Esophagus (tissue), 2 donors: ENCODE data around the gene COL27A1. TPM values are rescaled to one million over a fixed set of nuclear protein-coding genes. Genes with fewer than 3 reads are reported as not detected.
"Not testable (repeated sequence)": the region's sequence is repeated elsewhere in the genome, so short reads cannot be mapped to it uniquely, and the experiment has no call there.

Source experiments
- H3K27ac ChIP-seq, 2 donors: one replicate each; pipeline ENCODE4 v1.5.1; 2013; ENCODE audit warnings: low read depth in 2 of 2, mild to moderate bottlenecking in 2 of 2, inconsistent platforms in 1 of 2, low read length in 1 of 2, moderate library complexity in 1 of 2
- H3K27me3 ChIP-seq, 2 donors: one replicate each; pipeline ENCODE4 v1.6.1; 2013; ENCODE audit warnings: low read length in 2 of 2, control low read depth in 1 of 2, mild to moderate bottlenecking in 1 of 2; ENCODE audit not compliant: insufficient read depth in 2 of 2, control insufficient read depth in 1 of 2
- H3K36me3 ChIP-seq, 2 donors: one replicate each; pipeline ENCODE4 v1.6.1; 2013; ENCODE audit warnings: low read length in 1 of 2; ENCODE audit not compliant: control insufficient read depth in 2 of 2, insufficient read depth in 2 of 2
- H3K4me1 ChIP-seq, 2 donors: one replicate each; pipeline ENCODE4 v1.6.1; 2013; ENCODE audit warnings: low read length in 1 of 2; ENCODE audit not compliant: control insufficient read depth in 2 of 2, insufficient read depth in 2 of 2
- H3K4me3 ChIP-seq, 2 donors: one replicate each; pipeline ENCODE4 v1.5.1; 2013; ENCODE audit warnings: low read length in 2 of 2, mild to moderate bottlenecking in 2 of 2, low read depth in 1 of 2, moderate library complexity in 1 of 2
- H3K9me3 ChIP-seq, 2 donors: one replicate each; pipeline ENCODE4 v1.6.1; 2013; ENCODE audit warnings: mild to moderate bottlenecking in 2 of 2, low read depth in 1 of 2, low read length in 1 of 2, moderate library complexity in 1 of 2; ENCODE audit not compliant: control insufficient read depth in 2 of 2, insufficient read depth in 1 of 2
- WGBS, 2 donors: extraction: QIAGEN DNeasy Blood & Tissue Kit; methylation state at CpG; one replicate each; pipeline ENCODE4 v1.1.7; 2013; 5-methylcytosine and 5-hydroxymethylcytosine counted together
- polyA plus RNA-seq, 2 donors: library from polyadenylated mRNA; stranded (reverse); fragments of 200-250 nt; gene quantifications; one replicate each; pipeline ENCODE4 v1.2.3, GENCODE V29; 2013
- donor health status: healthy with polysubstance abuse.
- donor health status: Bipolar disorder and iron deficiency.

The COL27A1 gene
- polyA plus RNA-seq, 2 donors, result 7.2 to 32.6 TPM

DNA sequence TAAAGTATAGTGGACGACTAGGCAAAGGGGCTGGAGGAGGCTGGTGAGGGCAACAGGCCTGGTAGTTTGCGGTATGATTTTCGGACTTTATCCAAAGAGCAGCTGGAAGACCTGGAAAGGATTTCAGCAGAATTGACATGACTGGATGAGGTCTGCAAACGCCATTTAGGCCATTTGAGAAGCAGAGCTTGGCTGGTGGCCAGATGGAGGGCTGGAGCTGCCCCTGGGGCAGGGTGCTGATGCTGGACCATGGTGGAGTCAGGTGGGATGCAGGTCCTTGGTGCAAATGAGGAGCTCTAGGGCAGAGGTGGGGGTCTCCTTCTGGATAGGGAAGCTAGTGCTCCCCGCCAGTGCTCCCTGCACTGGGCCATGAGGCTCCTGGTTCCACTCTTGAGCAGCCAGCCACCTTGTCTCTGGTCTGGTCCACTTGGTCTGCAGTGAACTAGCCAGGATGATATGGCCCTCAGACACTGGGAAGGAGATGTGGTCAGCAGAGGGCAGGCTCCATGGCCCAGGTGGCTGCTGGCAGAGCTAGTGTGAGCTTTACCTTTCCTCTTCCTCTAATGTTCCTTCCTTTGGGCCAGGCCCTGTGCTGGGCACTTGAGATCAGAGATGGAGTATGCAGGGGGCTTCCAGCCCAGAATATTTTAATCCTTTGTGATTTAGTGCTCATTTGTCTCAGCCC, 31.4 kb downstream of the COL27A1 start:
- Histone ChIP-seq H3K27ac (no peak overlapping the region), H3K4me1 (peaks cover 0 to 3% of the 10 kb centered on the region in 2 donors), H3K4me3 (no peak overlapping the region), H3K36me3 (no peaks in the 10 kb centered on the region), H3K27me3 (no peaks in the 10 kb centered on the region), H3K9me3 (peaks cover 0 to 2% of the 10 kb centered on the region in 2 donors)
- WGBS, 2 donors, result 86 to 88% methylated on average over 5 of the region's 5 CpGs

DNA sequence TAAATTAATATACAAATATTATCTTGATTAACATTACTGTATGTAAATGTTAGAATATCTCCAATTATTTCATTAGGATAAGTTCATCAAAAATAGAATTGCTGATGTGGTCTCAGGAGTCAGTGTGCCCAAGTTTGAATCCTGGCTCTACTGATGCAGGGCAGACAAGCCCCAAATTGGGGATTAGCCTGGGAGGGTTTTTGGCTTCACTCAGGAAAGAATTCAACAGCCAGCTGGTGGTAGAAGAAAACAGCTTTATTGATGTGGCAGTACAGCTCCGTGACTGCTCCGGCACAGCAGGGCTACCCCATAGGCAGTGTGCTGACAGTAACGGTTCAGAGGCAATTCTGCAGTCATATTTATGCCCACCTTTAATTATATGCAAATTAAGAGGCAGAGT, 32.5 kb downstream of the COL27A1 start:
- H3K9me3 ChIP-seq, result peaks cover 0 to 2% of the 10 kb centered on the region in 2 donors
- H3K36me3 ChIP-seq, result no peaks in the 10 kb centered on the region

DNA sequence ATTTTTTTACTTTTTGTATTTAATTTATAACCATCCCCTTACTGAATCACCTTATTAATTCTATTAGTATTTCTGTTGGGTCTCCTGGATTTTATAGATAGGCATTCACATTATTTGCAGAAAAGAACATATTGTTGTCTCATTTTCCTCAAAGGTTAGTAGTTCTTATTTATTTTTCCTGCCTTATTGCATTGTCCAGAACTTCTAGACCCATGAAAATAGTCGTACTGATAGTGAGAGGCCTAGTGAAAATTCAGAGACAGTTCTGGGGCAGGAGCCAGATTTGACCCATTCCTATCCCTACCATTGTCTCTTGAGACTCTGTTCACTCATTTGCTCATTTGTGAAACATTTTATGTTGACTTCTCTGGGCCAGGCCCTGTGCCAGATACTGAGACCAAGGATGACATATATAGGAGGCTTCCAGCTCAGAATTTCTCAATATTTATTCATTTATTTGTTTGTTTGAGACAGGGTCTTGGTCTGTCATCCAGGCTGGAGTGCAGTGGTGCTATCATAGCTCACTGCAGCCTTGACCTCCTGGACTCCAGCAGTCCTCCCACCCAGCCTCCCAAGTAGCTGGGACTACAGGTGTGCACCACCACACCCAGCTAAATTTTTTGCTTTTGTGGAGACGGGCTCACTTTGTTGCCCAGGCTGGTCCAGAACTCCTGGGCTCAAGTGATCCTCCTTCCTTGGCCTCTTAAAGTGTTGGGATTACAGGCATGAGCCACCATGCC, 34.7 kb downstream of the COL27A1 start:
- Histone ChIP-seq H3K4me1 (peaks cover 0 to 3% of the 10 kb centered on the region in 2 donors), H3K36me3 (no peaks in the 10 kb centered on the region), H3K27ac (no peak overlapping the region), H3K4me3 (no peak overlapping the region), H3K9me3 (peaks cover 0 to 2% of the 10 kb centered on the region in 2 donors), H3K27me3 (no peaks in the 10 kb centered on the region)
- 88 to 89% methylated on average over 2 of the region's 2 CpGs for WGBS, 2 donors

More for the DNA sequence above, 32.5 kb downstream of the COL27A1 start:
- WGBS, 2 donors, result 65 to 78% methylated on average over 3 of the region's 3 CpGs
- Histone ChIP-seq H3K4me1 (peaks cover 0 to 3% of the 10 kb centered on the region in 2 donors), H3K27ac (no peak overlapping the region), H3K4me3 (no peak overlapping the region), H3K27me3 (no peaks in the 10 kb centered on the region)

DNA sequence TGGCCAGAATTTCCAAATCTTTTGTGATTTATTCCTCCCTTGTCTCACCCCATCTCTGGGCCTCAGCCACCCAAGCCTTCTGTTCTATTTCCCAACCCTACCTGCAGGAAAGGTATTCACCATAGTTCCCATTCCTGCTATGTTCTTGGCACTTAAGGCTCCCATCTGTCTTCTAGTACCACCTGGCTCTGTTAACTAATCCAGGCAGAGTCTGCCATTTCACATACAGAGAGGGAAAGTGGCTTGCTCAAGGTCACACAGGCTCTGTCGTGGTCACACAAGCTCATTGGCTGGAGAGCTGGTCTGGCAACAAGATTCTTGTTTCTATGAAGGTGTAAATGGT, 35.2 kb downstream of the COL27A1 start:
- Histone ChIP-seq H3K27me3 (no peaks in the 10 kb centered on the region), H3K27ac (no peak overlapping the region), H3K9me3 (peaks cover 0 to 2% of the 10 kb centered on the region in 2 donors), H3K36me3 (no peaks in the 10 kb centered on the region), H3K4me3 (no peak overlapping the region), H3K4me1 (peaks cover 0 to under 1% of the 10 kb centered on the region in 2 donors)
- WGBS, 2 donors, result 81 to 94% methylated on average over 1 of the region's 1 CpG

DNA sequence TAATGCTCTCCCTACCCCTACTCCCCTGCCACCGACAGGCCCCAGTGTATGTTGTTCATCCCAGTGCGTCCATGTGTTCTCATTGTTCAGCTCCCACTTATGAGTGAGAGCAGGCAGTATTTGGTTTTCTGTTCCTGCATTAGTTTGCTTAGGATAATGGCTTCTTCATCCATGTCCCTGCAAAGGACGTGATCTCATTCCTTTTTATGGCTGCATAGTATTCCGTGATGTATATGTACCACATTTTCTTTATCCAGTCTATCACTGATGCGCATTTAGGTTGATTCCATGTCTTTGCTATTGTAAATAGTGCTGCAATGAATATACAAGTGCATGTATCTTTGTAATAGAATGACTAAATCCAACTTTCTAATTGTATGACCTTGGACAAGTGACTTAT, 36.1 kb downstream of the COL27A1 start:
- not testable (repeated sequence) for H3K4me1 ChIP-seq, H3K4me3 ChIP-seq, H3K36me3 ChIP-seq, H3K9me3 ChIP-seq, H3K27me3 ChIP-seq, H3K27ac ChIP-seq
- WGBS, 2 donors, result 94 to 96% methylated on average over 5 of the region's 5 CpGs

DNA sequence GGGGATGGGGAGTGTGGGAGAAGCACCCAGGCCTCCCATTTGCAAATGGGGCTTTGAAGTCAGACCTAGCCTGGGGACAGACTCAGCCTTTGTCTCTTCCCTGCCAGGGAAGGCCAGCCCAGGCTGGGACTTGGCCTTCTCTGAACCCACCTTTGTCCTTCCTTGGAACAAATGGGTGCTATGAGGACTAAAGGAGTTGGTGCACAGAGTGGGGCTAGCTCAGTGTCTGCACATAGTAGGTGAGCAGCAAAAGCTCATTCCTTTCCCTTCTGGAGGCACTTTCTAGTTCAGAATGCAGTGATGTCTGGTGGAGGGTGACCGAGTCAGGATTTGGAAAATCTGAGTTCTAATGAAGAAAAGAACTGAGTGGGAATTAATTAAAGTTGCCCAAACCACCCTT, 37.2 kb downstream of the COL27A1 start:
- no peak overlapping the region for H3K27ac ChIP-seq
- H3K36me3 ChIP-seq, result peaks cover 0 to 2% of the 10 kb centered on the region in 2 donors

DNA sequence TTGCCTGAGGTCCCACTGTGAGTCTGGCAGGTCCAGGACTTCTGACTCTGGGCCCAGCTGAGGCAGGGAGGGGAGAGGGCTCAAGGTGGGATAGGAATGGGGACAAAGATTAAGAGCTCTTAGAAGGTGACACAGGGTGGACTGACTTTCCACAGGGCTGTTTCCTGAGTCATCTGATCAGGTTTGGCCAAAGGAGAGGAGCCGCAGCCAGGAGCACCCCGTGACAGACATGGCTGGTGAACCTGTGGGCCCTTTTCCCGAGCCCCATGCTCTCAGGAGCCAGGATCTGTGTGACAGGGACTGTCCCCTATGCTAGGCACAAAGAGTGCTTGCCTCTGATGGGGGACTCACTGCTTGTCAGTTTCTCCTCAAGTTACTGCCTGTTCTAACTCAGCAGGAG, 37.8 kb downstream of the COL27A1 start:
- Histone ChIP-seq H3K4me1 (peaks cover 0 to 2% of the 10 kb centered on the region in 2 donors), H3K36me3 (peaks cover 0 to 2% of the 10 kb centered on the region in 2 donors), H3K27ac (no peak overlapping the region), H3K27me3 (no peaks in the 10 kb centered on the region), H3K4me3 (no peak overlapping the region), H3K9me3 (peaks cover 0 to 2% of the 10 kb centered on the region in 2 donors)
- WGBS, 2 donors, result 91 to 95% methylated on average over 3 of the region's 3 CpGs

More for the DNA sequence above, 37.2 kb downstream of the COL27A1 start:
- 97 to 100% methylated on average over 1 of the region's 1 CpG for WGBS, 2 donors
- no peaks in the 10 kb centered on the region for H3K27me3 ChIP-seq
- H3K4me1 ChIP-seq, result peaks cover 0 to 2% of the 10 kb centered on the region in 2 donors
- H3K4me3 ChIP-seq, result no peak overlapping the region
- H3K9me3 ChIP-seq, result peaks cover 0 to 2% of the 10 kb centered on the region in 2 donors

DNA sequence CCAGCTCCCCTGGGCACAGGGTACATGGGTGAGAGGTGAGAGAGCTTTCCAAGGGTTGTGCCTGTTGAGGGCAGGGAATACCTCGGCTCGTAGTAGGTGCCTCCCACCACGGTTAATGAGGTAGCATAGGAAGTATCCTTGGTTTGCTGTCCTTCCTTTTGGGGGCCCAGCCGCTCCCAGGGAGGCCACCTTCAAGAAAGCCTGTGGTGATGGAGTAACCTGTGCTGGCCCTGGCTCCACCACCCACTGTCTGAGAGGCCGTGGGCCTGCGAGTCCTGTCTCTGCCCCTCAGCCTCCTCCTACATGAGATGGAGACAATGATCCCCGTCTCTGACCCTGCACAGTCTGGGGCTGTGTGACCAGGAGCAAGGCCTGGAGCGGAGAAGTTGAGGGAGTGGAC, 40.8 kb downstream of the COL27A1 start:
- Histone ChIP-seq H3K27ac (no peak overlapping the region), H3K36me3 (peaks cover 0 to 4% of the 10 kb centered on the region in 2 donors), H3K4me1 (peaks cover 0 to 2% of the 10 kb centered on the region in 2 donors), H3K4me3 (no peak overlapping the region), H3K27me3 (no peaks in the 10 kb centered on the region), H3K9me3 (no peaks in the 10 kb centered on the region)
- 94 to 96% methylated on average over 8 of the region's 8 CpGs for WGBS, 2 donors

DNA sequence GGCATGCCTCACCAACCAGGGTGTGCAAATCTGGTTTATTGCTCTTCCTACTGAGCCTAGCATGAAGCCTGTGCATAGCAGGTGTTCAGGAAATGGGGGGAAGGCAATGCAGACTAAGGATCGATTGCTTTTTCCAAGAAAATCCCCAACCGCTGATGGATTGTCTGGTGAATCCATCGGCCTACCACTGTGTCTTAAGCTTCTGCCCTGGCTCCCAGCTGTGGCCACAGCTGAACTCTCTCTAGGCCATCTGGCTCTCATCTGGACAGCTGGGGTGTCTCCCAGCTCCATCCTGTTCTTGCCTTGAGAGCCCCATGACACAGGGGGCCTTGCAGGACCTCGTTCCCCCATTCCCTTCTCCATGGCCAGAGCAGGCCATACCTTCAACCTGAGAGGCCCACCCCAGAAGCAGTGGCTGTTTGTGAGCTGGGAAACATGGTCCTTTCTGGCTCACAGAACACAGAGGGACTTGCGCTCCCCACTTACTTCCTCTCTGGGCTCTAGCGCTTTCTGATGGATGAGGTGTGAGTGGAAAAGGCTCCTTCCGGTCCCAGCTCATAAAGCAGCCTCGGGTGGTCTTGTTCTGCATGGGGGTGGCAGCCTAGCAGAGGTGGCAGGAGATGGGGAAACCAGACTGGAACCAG, 41.8 kb downstream of the COL27A1 start:
- WGBS, 2 donors, result 74 to 80% methylated on average over 8 of the region's 8 CpGs
- Histone ChIP-seq H3K4me3 (no peak overlapping the region), H3K4me1 (peaks cover 0 to 2% of the 10 kb centered on the region in 2 donors), H3K36me3 (peaks cover 0 to 4% of the 10 kb centered on the region in 2 donors), H3K9me3 (no peaks in the 10 kb centered on the region), H3K27ac (no peak overlapping the region), H3K27me3 (no peaks in the 10 kb centered on the region)
